GM18511 (cell line): ENCODE measurements around the gene OSBPL2.

Source experiments
- ATAC-seq: cut with Tn5 transposase; IDR thresholded peaks from one replicate; pipeline ENCODE4 v1.9.1; 2021; ENCODE audit warnings: mild to moderate bottlenecking, moderate library complexity; ENCODE audit not compliant: unreplicated experiment

OSBPL2 gene

GRCh38 chr20:62332989-62333819, 94.9 kb downstream of the OSBPL2 start:
- no peak for ATAC-seq

- ATAC-seq, result no peak
Observed at GRCh38 chr20:62333820-62334595, 95.7 kb downstream of the OSBPL2 start.

- ATAC-seq, result no peak
Observed at GRCh38 chr20:62334881-62335280, 96.6 kb downstream of the OSBPL2 start.

GRCh38 chr20:62335532-62335931, 97.2 kb downstream of the OSBPL2 start:
- ATAC-seq, result no peak

- no peak for ATAC-seq
Observed at GRCh38 chr20:62336329-62336728, 98.0 kb downstream of the OSBPL2 start.

- no peak for ATAC-seq
Observed at GRCh38 chr20:62336775-62337557, 98.6 kb downstream of the OSBPL2 start.

- peak; percentile 40 for ATAC-seq
Observed at GRCh38 chr20:62337558-62338293, 99.4 kb downstream of the OSBPL2 start.

- no peak for ATAC-seq
Observed at GRCh38 chr20:62338294-62338620, 99.9 kb downstream of the OSBPL2 start.

- peak; percentile 77 for ATAC-seq
Observed at GRCh38 chr20:62339647-62340062, 101.3 kb downstream of the OSBPL2 start.

- no peak for ATAC-seq
Observed at GRCh38 chr20:62342910-62343309, 104.6 kb downstream of the OSBPL2 start.

GRCh38 chr20:62344092-62344491, 105.8 kb downstream of the OSBPL2 start:
- ATAC-seq, result no peak

GRCh38 chr20:62344782-62345181, 106.5 kb downstream of the OSBPL2 start:
- no peak for ATAC-seq
